Uterus (tissue), 4 donors: ENCODE results near the gene KIFC1. TPM values are rescaled to one million over a fixed set of nuclear protein-coding genes. Genes with fewer than 3 reads are reported as not detected.
A peak's percentile ranks its signal among the peaks of the same experiment; 100 is the strongest.

Experiments
- DNase-seq, 2 donors: peaks; one replicate each; pipeline ENCODE4 v3.0.0-alpha.2; 2019 to 2020
- H3K27ac ChIP-seq, 2 donors: fragments of 200-600 bp; sonication (generic); 1 replicate in 1 of 2; 2 replicates in 1 of 2; pipeline ENCODE4 v1.5.1; 2016 to 2018
- H3K27me3 ChIP-seq, 2 donors: fragments of 200-600 bp; sonication (generic); one replicate each; pipeline ENCODE4 v1.5.1; 2018 to 2019; ENCODE audit warnings: control low read depth in 1 of 2
- H3K36me3 ChIP-seq, 2 donors: fragments of 200-600 bp; sonication (generic); one replicate each; pipeline ENCODE4 v1.5.1; 2019; ENCODE audit warnings: control low read depth in 1 of 2
- H3K4me1 ChIP-seq, 2 donors: fragments of 200-600 bp; sonication (generic); one replicate each; pipeline ENCODE4 v1.5.1; 2018 to 2019; ENCODE audit warnings: control low read depth in 1 of 2
- H3K4me3 ChIP-seq, 2 donors: fragments of 200-600 bp; sonication (generic); 1 replicate in 1 of 2; 2 replicates in 1 of 2; pipeline ENCODE4 v1.5.1; 2018 to 2019; ENCODE audit warnings: mild to moderate bottlenecking in 1 of 2
- H3K9me3 ChIP-seq, 2 donors: fragments of 200-600 bp; sonication (generic); one replicate each; pipeline ENCODE4 v1.5.1; 2019; ENCODE audit warnings: control low read depth in 1 of 2
- CTCF ChIP-seq, 4 experiments: fragments of 200-600 bp in 2 of 4; fragments of 450-650 bp in 2 of 4; sonication (generic) in 2 of 4; IDR thresholded peaks; one replicate each; pipeline ENCODE4 v1.5.1; 2016 to 2019; ENCODE audit warnings: antibody characterized with exemption in 4 of 4, mild to moderate bottlenecking in 2 of 4, moderate library complexity in 1 of 4
- POLR2A ChIP-seq, 2 donors: fragments of 450-650 bp; IDR thresholded peaks; one replicate each; pipeline ENCODE4 v1.6.1; 2016; ENCODE audit warnings: antibody characterized with exemption in 2 of 2, mild to moderate bottlenecking in 1 of 2, moderate library complexity in 1 of 2
- intact Hi-C: fragments of 100-400 bp; cut with DNase I; formaldehyde crosslinking; loops from one replicate; pipeline ENCODE4 v1.15.1; 2023; ENCODE audit warnings: low total_unique reads
- total RNA-seq, 4 donors: library from RNA; depleted of rRNA in 3 of 4; stranded (reverse); fragments of >200 nt in 3 of 4; gene quantifications; one replicate each; pipeline versions ENCODE4 v1.1.0 to v1.2.4, GENCODE V29; 2014 to 2023
- donor health status: DM: yes; HTN: yes; CAD: no.

Gene KIFC1
- total RNA-seq, 4 donors from 2014 or later, result 1.8 to 20.0 TPM; not detected in 2

- Histone ChIP-seq H3K4me3 (peak overlapping the region; percentile 49 to 67), H3K27me3 (no peaks in the 10 kb centered on the region), H3K36me3 (no peaks in the 10 kb centered on the region), H3K9me3 (no peaks in the 10 kb centered on the region), H3K27ac (peak overlapping the region; percentile 95 to 99), H3K4me1 (peaks cover 14 to 26% of the 10 kb centered on the region in 2 donors)
- TF ChIP-seq POLR2A (IDR thresholded peaks at IDR 0.05) (no peak), CTCF (IDR thresholded peaks at IDR 0.05) (no peak)
- intact Hi-C loops, result loop anchor here (10.0 kb wide), 1 partner anchor 133 kb away; the partner anchor contains the start of gene RGL2
- DNase-seq, result peak; percentile 54 to 61
Measured at GRCh38 chr6:33427585-33428223, 36.1 kb downstream of the KIFC1 start.

- peak overlapping the region; percentile 49 to 67 for H3K4me3 ChIP-seq
- no peaks in the 10 kb centered on the region for H3K36me3 ChIP-seq
- peak overlapping the region; percentile 95 to 99 for H3K27ac ChIP-seq
- peaks cover 14 to 33% of the 10 kb centered on the region in 2 donors for H3K4me1 ChIP-seq
- DNase-seq, result no peak
- TF ChIP-seq POLR2A (IDR thresholded peaks at IDR 0.05) (no peak), CTCF (IDR thresholded peaks at IDR 0.05) (peak in 2 of 4 experiments; percentile 21 to 24)
- H3K9me3 ChIP-seq, result no peaks in the 10 kb centered on the region
- intact Hi-C loops, result loop anchor here (10.0 kb wide), 1 partner anchor 134 kb away; the partner anchor contains the start of gene RGL2
- no peaks in the 10 kb centered on the region for H3K27me3 ChIP-seq
Measured at GRCh38 chr6:33428224-33428965, 36.8 kb downstream of the KIFC1 start.

GRCh38 chr6:33428966-33429749 lies 37.5 kb downstream of the KIFC1 start:
- Histone ChIP-seq H3K4me1 (peaks cover 11 to 32% of the 10 kb centered on the region in 2 donors), H3K9me3 (no peaks in the 10 kb centered on the region), H3K4me3 (no peak overlapping the region), H3K27ac (peak overlapping the region; percentile 95 to 99), H3K27me3 (no peaks in the 10 kb centered on the region), H3K36me3 (no peaks in the 10 kb centered on the region)
- no peak for DNase-seq
- intact Hi-C loops, result loop anchor here (10.0 kb wide), 1 partner anchor 134 kb away; the partner anchor contains the start of gene RGL2
- TF ChIP-seq POLR2A (IDR thresholded peaks at IDR 0.05) (no peak), CTCF (IDR thresholded peaks at IDR 0.05) (no peak)

- Histone ChIP-seq H3K4me3 (no peak overlapping the region), H3K36me3 (no peaks in the 10 kb centered on the region), H3K27ac (peak overlapping the region in 1 of 2 donors; percentile 99), H3K4me1 (peaks cover 6 to 27% of the 10 kb centered on the region in 2 donors), H3K9me3 (no peaks in the 10 kb centered on the region), H3K27me3 (no peaks in the 10 kb centered on the region)
- intact Hi-C loops, result loop anchor here (10.0 kb wide), 1 partner anchor 135 kb away; the partner anchor contains the start of gene RGL2
- DNase-seq, result no peak
- TF ChIP-seq POLR2A (IDR thresholded peaks at IDR 0.05), result no peak
- TF ChIP-seq CTCF (IDR thresholded peaks at IDR 0.05), result no peak
Measured at GRCh38 chr6:33429750-33430052, 38.1 kb downstream of the KIFC1 start.
